ENCODE measurements around the gene PRKG1. TPM values are rescaled to one million over a fixed set of nuclear protein-coding genes. Genes with fewer than 3 reads are reported as not detected.

Gene PRKG1
- total RNA-seq, 1 donor from 2014 or later, result 26.4 TPM

- H3K36me3 ChIP-seq, result no peaks in the 10 kb centered on the region
- H3K4me3 Mint-ChIP-seq, result no peak overlapping the region
- H3K4me1 ChIP-seq, result peaks cover 25% of the 10 kb centered on the region
- no peaks in the 10 kb centered on the region for H4K20me1 ChIP-seq (ENCODE audit: low read depth)
- H3K27ac ChIP-seq, result no peak overlapping the region
- no peak for DNase-seq (ENCODE audit: low spot score)
- no peak overlapping the region for H2AFZ ChIP-seq (replicated peaks)
- no peaks in the 10 kb centered on the region for H3K9me3 ChIP-seq (ENCODE audit: low read depth)
- no peaks in the 10 kb centered on the region for H3K27me3 Mint-ChIP-seq (ENCODE audit: insufficient read depth, low read depth)
- no peaks in the 10 kb centered on the region for H3K36me3 Mint-ChIP-seq
- no peak overlapping the region for H3K27ac Mint-ChIP-seq
- no peaks in the 10 kb centered on the region for H3K79me2 ChIP-seq (ENCODE audit: low read depth)
- no peak overlapping the region for H3K9ac ChIP-seq
- TF ChIP-seq EZH2 (IDR thresholded peaks at IDR 0.05) (no peak), EZH2phosphoT487 (IDR thresholded peaks at IDR 0.05) (no peak)
- TF ChIP-seq, protein P1, sequence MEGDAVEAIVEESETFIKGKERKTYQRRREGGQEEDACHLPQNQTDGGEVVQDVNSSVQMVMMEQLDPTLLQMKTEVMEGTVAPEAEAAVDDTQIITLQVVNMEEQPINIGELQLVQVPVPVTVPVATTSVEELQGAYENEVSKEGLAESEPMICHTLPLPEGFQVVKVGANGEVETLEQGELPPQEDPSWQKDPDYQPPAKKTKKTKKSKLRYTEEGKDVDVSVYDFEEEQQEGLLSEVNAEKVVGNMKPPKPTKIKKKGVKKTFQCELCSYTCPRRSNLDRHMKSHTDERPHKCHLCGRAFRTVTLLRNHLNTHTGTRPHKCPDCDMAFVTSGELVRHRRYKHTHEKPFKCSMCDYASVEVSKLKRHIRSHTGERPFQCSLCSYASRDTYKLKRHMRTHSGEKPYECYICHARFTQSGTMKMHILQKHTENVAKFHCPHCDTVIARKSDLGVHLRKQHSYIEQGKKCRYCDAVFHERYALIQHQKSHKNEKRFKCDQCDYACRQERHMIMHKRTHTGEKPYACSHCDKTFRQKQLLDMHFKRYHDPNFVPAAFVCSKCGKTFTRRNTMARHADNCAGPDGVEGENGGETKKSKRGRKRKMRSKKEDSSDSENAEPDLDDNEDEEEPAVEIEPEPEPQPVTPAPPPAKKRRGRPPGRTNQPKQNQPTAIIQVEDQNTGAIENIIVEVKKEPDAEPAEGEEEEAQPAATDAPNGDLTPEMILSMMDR (IDR thresholded peaks at IDR 0.05), result no peak
- H3F3A ChIP-seq (ENCODE audit: low read depth), result no peaks in the 10 kb centered on the region
- H3K9me3 Mint-ChIP-seq, result no peaks in the 10 kb centered on the region
- H3K27me3 ChIP-seq, result no peaks in the 10 kb centered on the region
- H3K4me1 Mint-ChIP-seq, result peaks cover 31% of the 10 kb centered on the region
- no peak overlapping the region for H3K4me2 ChIP-seq
- no peak overlapping the region for H3K4me3 ChIP-seq
Observed at GRCh38 chr10:51251110-51251509, 176.8 kb downstream of the PRKG1 start.

DNA sequence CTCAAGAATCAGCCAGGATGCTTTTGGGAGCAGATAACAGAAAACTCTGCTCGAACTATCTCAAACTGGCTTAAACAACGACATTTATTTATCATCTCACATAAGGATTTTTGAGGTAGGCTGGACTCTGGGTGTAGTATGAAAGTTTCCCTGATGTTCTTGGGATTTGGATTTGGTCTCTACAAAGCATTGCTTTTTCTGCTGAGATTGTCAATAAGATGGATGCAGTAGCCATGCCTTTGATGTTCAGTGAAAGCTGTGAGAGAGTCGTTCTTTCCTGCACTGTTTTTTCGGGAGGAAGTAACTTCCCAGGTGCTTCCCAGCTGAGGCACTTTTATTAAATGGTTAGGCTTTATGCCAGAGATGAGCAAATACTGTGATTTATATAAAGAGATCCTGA, 181.1 kb downstream of the PRKG1 start:
- H3K9me3 Mint-ChIP-seq, result no peaks in the 10 kb centered on the region
- Histone ChIP-seq H4K20me1 (ENCODE audit: low read depth) (no peaks in the 10 kb centered on the region), H3K79me2 (ENCODE audit: low read depth) (no peaks in the 10 kb centered on the region), H3K4me1 (peaks cover 25% of the 10 kb centered on the region), H3K4me2 (no peak overlapping the region), H3K36me3 (no peaks in the 10 kb centered on the region), H3K27me3 (no peaks in the 10 kb centered on the region), H2AFZ (replicated peaks) (no peak overlapping the region), H3K27ac (no peak overlapping the region), H3K4me3 (no peak overlapping the region), H3K9me3 (ENCODE audit: low read depth) (no peaks in the 10 kb centered on the region), H3F3A (ENCODE audit: low read depth) (peaks cover 11% of the 10 kb centered on the region), H3K9ac (no peak overlapping the region)
- TF ChIP-seq EZH2phosphoT487 (IDR thresholded peaks at IDR 0.05) (no peak), EZH2 (IDR thresholded peaks at IDR 0.05) (no peak)
- TF ChIP-seq, protein P1 (IDR thresholded peaks at IDR 0.05), result no peak
- H3K27ac Mint-ChIP-seq, result no peak overlapping the region
- no peaks in the 10 kb centered on the region for H3K27me3 Mint-ChIP-seq (ENCODE audit: insufficient read depth, low read depth)
- H3K4me1 Mint-ChIP-seq, result peaks cover 33% of the 10 kb centered on the region
- no peak overlapping the region for H3K4me3 Mint-ChIP-seq
- no peak for DNase-seq (ENCODE audit: low spot score)
- no peaks in the 10 kb centered on the region for H3K36me3 Mint-ChIP-seq

DNA sequence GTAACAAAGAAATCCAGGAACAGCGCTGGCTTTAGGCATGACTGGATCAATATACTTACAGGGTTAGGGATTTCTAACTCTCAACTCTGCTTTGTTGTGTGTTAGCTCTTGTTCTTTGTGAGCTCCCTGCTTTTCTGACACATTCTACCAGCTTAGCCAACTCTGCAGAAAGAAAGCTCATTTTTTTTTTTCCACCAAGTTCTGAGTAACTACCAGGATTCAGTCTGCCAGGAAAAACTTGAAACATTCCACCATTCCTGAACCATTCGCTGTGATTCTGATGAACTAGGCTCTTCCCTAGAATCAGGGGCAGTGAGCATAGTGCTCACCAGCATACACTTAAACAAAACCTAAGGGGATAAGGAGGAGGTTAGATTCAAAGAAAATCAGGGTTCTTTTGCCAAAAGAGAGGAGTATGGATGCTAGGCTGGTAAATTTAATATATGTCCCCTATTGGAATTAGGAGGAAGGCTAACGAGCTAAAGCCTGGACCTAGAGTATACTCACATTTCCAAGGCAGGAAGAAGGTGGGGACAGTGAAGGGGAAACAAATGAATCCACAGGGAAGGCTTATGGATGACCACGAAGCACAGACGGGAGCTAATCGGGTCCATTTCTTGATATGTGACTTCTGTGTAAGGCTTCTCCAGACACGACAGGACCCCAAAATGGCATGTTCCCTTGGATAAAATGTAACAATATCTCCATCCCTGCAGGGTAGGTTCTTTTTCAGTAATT, 183.4 kb downstream of the PRKG1 start:
- peak overlapping the region; percentile 65 for H3K4me2 ChIP-seq
- peak overlapping the region; percentile 90 for H3K27ac ChIP-seq
- no peaks in the 10 kb centered on the region for H4K20me1 ChIP-seq (ENCODE audit: low read depth)
- H3K9ac ChIP-seq, result peak overlapping the region; percentile 4
- Mint-ChIP-seq H3K27me3 (ENCODE audit: insufficient read depth, low read depth) (no peaks in the 10 kb centered on the region), H3K9me3 (peaks cover 3% of the 10 kb centered on the region), H3K4me3 (no peak overlapping the region), H3K4me1 (peaks cover 34% of the 10 kb centered on the region), H3K36me3 (no peaks in the 10 kb centered on the region), H3K27ac (peak overlapping the region; percentile 88)
- H3F3A ChIP-seq (ENCODE audit: low read depth), result peaks cover 11% of the 10 kb centered on the region
- DNase-seq (ENCODE audit: low spot score), result peak; percentile 62
- TF ChIP-seq EZH2 (IDR thresholded peaks at IDR 0.05), result no peak
- no peaks in the 10 kb centered on the region for H3K27me3 ChIP-seq
- H3K4me3 ChIP-seq, result no peak overlapping the region
- no peaks in the 10 kb centered on the region for H3K9me3 ChIP-seq (ENCODE audit: low read depth)
- no peaks in the 10 kb centered on the region for H3K36me3 ChIP-seq
- peaks cover 28% of the 10 kb centered on the region for H3K4me1 ChIP-seq
- no peaks in the 10 kb centered on the region for H3K79me2 ChIP-seq (ENCODE audit: low read depth)
- H2AFZ ChIP-seq (replicated peaks), result peak overlapping the region; percentile 63

GRCh38 chr10:51260376-51260775, 186.1 kb downstream of the PRKG1 start:
- Histone ChIP-seq H3K27ac (no peak overlapping the region), H3K4me3 (no peak overlapping the region), H4K20me1 (ENCODE audit: low read depth) (no peaks in the 10 kb centered on the region), H3K4me2 (no peak overlapping the region), H3K27me3 (no peaks in the 10 kb centered on the region), H3K4me1 (peaks cover 44% of the 10 kb centered on the region), H3F3A (ENCODE audit: low read depth) (peaks cover 11% of the 10 kb centered on the region), H3K79me2 (ENCODE audit: low read depth) (no peaks in the 10 kb centered on the region), H3K9ac (no peak overlapping the region), H3K36me3 (no peaks in the 10 kb centered on the region), H3K9me3 (ENCODE audit: low read depth) (no peaks in the 10 kb centered on the region), H2AFZ (replicated peaks) (no peak overlapping the region)
- no peaks in the 10 kb centered on the region for H3K36me3 Mint-ChIP-seq
- no peaks in the 10 kb centered on the region for H3K27me3 Mint-ChIP-seq (ENCODE audit: insufficient read depth, low read depth)
- no peak overlapping the region for H3K27ac Mint-ChIP-seq
- TF ChIP-seq EZH2 (IDR thresholded peaks at IDR 0.05), result no peak
- no peak for DNase-seq (ENCODE audit: low spot score)
- H3K9me3 Mint-ChIP-seq, result peaks cover 3% of the 10 kb centered on the region
- no peak overlapping the region for H3K4me3 Mint-ChIP-seq
- H3K4me1 Mint-ChIP-seq, result peaks cover 42% of the 10 kb centered on the region
